GM12873 (cell line): ENCODE measurements around the gene FNDC1.

Source experiments
- CTCF ChIP-seq: IDR thresholded peaks from 2 replicates; pipeline ENCODE4 v1.5.1; 2012; ENCODE audit warnings: low read depth, mild to moderate bottlenecking, moderate library complexity, low read length, control low read depth; ENCODE audit not compliant: insufficient read depth; ENCODE audit errors: missing control alignments

Gene FNDC1

GRCh38 chr6:159315562-159315961 is 146.4 kb downstream of the FNDC1 start:
- TF ChIP-seq CTCF = no peak

DNA sequence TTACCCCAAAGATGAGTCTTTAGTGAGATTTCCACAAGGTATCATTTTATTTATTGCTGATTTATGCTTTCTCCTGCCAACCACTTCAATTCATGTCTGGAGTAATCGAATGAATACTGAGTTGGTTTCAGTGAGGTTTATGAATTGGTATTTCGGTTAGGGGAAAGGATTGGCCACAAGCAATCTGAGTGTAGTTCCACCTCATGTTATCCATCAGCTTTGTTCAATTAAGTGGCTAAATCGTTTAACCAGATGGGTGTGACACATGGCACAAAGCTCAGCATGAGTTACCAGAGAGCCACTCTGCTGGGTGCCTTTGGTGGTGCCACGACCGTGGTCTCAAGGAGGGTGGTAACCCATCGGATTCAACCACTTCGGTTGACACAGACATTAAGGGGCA is 148.2 kb downstream of the FNDC1 start:
- no peak for TF ChIP-seq CTCF

- no peak for TF ChIP-seq CTCF
These were observed 152.1 kb downstream of the FNDC1 start for GRCh38 chr6:159321267-159321666.
